Measurements from ENCODE around the gene DNAJB8. TPM values are rescaled to one million over a fixed set of nuclear protein-coding genes. Genes with fewer than 3 reads are reported as not detected.
A peak's percentile ranks its signal among the peaks of the same experiment; 100 is the strongest.

Gene DNAJB8
- total RNA-seq, 1 experiment from 2014 or later, result not detected

DNA sequence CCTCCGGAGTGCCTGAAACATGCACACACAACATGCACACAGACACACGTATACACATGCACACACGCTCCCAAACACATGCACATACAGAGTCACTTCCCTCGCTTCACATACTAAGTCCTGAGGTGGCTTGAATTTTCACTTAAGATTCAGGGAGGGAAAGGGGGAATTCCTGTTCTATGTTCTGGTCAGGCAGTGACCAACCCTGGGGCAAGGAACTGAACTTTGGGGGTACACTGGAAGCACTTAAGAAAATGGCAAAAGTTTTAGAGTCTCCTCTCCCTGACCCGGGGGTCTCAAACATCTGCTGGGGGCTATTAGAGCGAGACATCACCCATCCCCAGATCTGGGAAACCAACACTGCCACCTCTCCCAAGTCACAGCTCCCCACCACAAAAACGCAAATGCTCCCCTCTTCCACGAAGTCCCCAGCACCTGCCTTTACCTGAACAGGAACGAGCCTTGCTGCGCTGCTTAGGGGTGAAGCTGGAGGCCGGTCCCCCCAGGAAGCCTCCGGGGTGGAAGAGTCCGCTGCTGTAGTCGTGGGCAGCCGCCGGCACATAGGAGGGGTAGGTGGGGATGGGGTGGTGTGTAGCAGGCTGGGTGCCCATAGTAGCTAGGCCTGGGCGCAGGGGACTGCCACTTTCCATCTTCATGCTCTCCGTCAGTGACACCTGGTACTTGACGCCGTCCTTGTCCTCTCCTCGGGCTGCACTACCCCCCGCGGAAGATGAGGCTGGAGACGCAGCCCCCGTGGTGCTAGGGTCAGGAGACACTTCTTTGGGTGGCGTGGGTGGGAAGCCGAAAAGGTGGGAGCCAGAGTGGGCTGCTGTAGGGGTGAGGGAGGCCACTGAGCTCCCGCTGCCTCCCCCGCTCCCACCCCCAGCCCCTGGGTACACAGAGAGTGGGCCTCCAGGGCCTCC lies 18.9 kb upstream of the DNAJB8 start:
- H3K18ac ChIP-seq (ENCODE audit: insufficient read length, low read depth, low read length), result no peak overlapping the region
- no CpG with 5 or more reads among the region's 29 CpGs for WGBS (ENCODE audit: extremely low coverage, insufficient read length, low lambda C conversion rate)
- H3K79me2 ChIP-seq (ENCODE audit: insufficient read depth, low read length), result no peaks in the 10 kb centered on the region
- no peaks in the 10 kb centered on the region for H3K9me3 ChIP-seq (ENCODE audit: control insufficient read depth, low read depth, low read length)
- H2BK12ac ChIP-seq (ENCODE audit: insufficient read length, low read depth, low read length), result no peak overlapping the region
- Mint-ChIP-seq H3K27ac (no peak overlapping the region), H3K36me3 (ENCODE audit: insufficient read depth in 1 of 3, low read depth in 3 of 3) (peaks cover 0 to 6% (median 0%) of the 10 kb centered on the region in 3 experiments; a peak in 3 of 7 replicates), H3K4me1 (peaks cover 49 to 75% of the 10 kb centered on the region in 2 experiments), H3K4me3 (peak overlapping the region in 1 of 2 experiments; percentile 76; a peak in 3 of 5 replicates), H3K27me3 (ENCODE audit: low read depth) (peaks cover 99% of the 10 kb centered on the region), H3K9me3 (peaks cover 2 to 3% of the 10 kb centered on the region in 2 experiments; a peak in 2 of 5 replicates)
- no peak overlapping the region for H3K14ac ChIP-seq (ENCODE audit: insufficient read depth, low read length)
- no peak overlapping the region for H4K5ac ChIP-seq (ENCODE audit: insufficient read length, low read depth, low read length)
- peak overlapping the region; percentile 35 for H3K4me2 ChIP-seq (ENCODE audit: insufficient read depth, insufficient read length, low read length)
- H3K56ac ChIP-seq (ENCODE audit: insufficient read length, low read depth, low read length), result no peak overlapping the region
- no peak overlapping the region for H2BK20ac ChIP-seq (ENCODE audit: low read depth, low read length, poor library complexity, severe bottlenecking)
- H2AFZ ChIP-seq (ENCODE audit: low read length), result no peak overlapping the region
- H3K4me1 ChIP-seq (ENCODE audit: insufficient read depth, low read length), result peaks cover 2% of the 10 kb centered on the region; the same call in 1 of the 2 replicates
- no peak overlapping the region for H2AK5ac ChIP-seq (ENCODE audit: insufficient read length, low read length)
- peaks cover 25% of the 10 kb centered on the region for H3K23me2 ChIP-seq (ENCODE audit: insufficient read length, low read depth, low read length, poor library complexity, severe bottlenecking)
- no peak overlapping the region for H2BK120ac ChIP-seq (ENCODE audit: low read depth, low read length, poor library complexity, severe bottlenecking)
- TF ChIP-seq, protein P1, sequence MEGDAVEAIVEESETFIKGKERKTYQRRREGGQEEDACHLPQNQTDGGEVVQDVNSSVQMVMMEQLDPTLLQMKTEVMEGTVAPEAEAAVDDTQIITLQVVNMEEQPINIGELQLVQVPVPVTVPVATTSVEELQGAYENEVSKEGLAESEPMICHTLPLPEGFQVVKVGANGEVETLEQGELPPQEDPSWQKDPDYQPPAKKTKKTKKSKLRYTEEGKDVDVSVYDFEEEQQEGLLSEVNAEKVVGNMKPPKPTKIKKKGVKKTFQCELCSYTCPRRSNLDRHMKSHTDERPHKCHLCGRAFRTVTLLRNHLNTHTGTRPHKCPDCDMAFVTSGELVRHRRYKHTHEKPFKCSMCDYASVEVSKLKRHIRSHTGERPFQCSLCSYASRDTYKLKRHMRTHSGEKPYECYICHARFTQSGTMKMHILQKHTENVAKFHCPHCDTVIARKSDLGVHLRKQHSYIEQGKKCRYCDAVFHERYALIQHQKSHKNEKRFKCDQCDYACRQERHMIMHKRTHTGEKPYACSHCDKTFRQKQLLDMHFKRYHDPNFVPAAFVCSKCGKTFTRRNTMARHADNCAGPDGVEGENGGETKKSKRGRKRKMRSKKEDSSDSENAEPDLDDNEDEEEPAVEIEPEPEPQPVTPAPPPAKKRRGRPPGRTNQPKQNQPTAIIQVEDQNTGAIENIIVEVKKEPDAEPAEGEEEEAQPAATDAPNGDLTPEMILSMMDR (conservative IDR thresholded peaks at IDR 0.05), result no peak
- no peak overlapping the region for H3T11ph ChIP-seq (ENCODE audit: low read length)
- H2BK15ac ChIP-seq (ENCODE audit: low read depth, low read length), result no peak overlapping the region
- no peak overlapping the region for H4K8ac ChIP-seq (replicated peaks; ENCODE audit: insufficient read length, low read depth, low read length)
- DNase-seq, result no peak
- no peak overlapping the region for H2BK5ac ChIP-seq (ENCODE audit: insufficient read length, low read length)
- no peaks in the 10 kb centered on the region for H3K79me1 ChIP-seq (ENCODE audit: insufficient read depth, low read depth, low read length, poor library complexity, severe bottlenecking)
- H3K23ac ChIP-seq (ENCODE audit: insufficient read length, low read depth, low read length), result no peak overlapping the region
- no peak overlapping the region for H3K4ac ChIP-seq (ENCODE audit: low read depth, low read length)
- H3K27me3 ChIP-seq (ENCODE audit: insufficient read depth, low read length), result peaks cover 88% of the 10 kb centered on the region
- no peak overlapping the region for H3K27ac ChIP-seq (ENCODE audit: insufficient read length, low read depth, low read length)
- H3K9ac ChIP-seq (ENCODE audit: extremely low read depth, insufficient read length, low read length), result no peak overlapping the region
- H4K91ac ChIP-seq (ENCODE audit: insufficient read length, low read depth, low read length), result no peak overlapping the region
- H4K20me1 ChIP-seq (ENCODE audit: control insufficient read depth, insufficient read depth, insufficient read length), result peaks cover 7% of the 10 kb centered on the region

Data from H9 (cell line).